ENCODE results near the gene PITPNB.

- TF ChIP-seq POLR2A (IDR thresholded peaks at IDR 0.05) = no peak
- TF ChIP-seq CTCF (IDR thresholded peaks at IDR 0.05) = no peak
Measured at GRCh38 chr22:27840436-27840835, 78.6 kb downstream of the PITPNB start.

All from Peyer's patch (tissue), 4 donors.